Neural crest cell (in vitro differentiated cells): Measurements from ENCODE around the gene SLC6A7. TPM values are rescaled to one million over a fixed set of nuclear protein-coding genes. Genes with fewer than 3 reads are reported as not detected.

Experiments used
- DNase-seq: peaks from one replicate; pipeline ENCODE4 v3.0.0; 2021; ENCODE audit warnings: low read depth, mixed read lengths, low spot score
- H3K27ac Mint-ChIP-seq: one replicate; pipeline ENCODE4 v1.8.0; 2021; ENCODE audit warnings: mild to moderate bottlenecking, mixed read lengths; ENCODE audit not compliant: unreplicated experiment
- H3K27me3 Mint-ChIP-seq: 2 replicates; pipeline ENCODE4 v1.8.0; 2021; ENCODE audit warnings: low read depth, mild to moderate bottlenecking, mixed read lengths
- H3K36me3 Mint-ChIP-seq: 2 replicates; pipeline ENCODE4 v1.8.0; 2021; ENCODE audit warnings: low read depth, mild to moderate bottlenecking, mixed read lengths
- H3K4me1 Mint-ChIP-seq: 2 replicates; pipeline ENCODE4 v1.8.0; 2021; ENCODE audit warnings: mixed read lengths
- H3K4me3 Mint-ChIP-seq: one replicate; pipeline ENCODE4 v1.8.0; 2021; ENCODE audit warnings: mild to moderate bottlenecking, mixed read lengths
- H3K9me3 Mint-ChIP-seq: 2 replicates; pipeline ENCODE4 v1.8.0; 2021; ENCODE audit warnings: mixed read lengths
- CTCF ChIP-seq: fragments of 200-600 bp; sonication (generic); conservative IDR thresholded peaks from 2 replicates; pipeline ENCODE4 v1.5.0; 2021; ENCODE audit warnings: antibody characterized with exemption, mild to moderate bottlenecking
- total RNA-seq: library from RNA; stranded (reverse); gene quantifications from 2 replicates; pipeline ENCODE4 v1.2.1, GENCODE V29; 2021

SLC6A7 gene
- total RNA-seq, 1 donor from 2014 or later, result not detected

- peaks cover 35% of the 10 kb centered on the region for H3K4me1 Mint-ChIP-seq
- DNase-seq, result no peak
- H3K27ac Mint-ChIP-seq, result no peak overlapping the region
- TF ChIP-seq CTCF, result no peak
- H3K36me3 Mint-ChIP-seq, result no peaks in the 10 kb centered on the region
- H3K27me3 Mint-ChIP-seq, result peaks cover 22% of the 10 kb centered on the region
- no peak overlapping the region for H3K4me3 Mint-ChIP-seq
- H3K9me3 Mint-ChIP-seq, result no peaks in the 10 kb centered on the region
Observed at GRCh38 chr5:150251504-150251903, 61.6 kb downstream of the SLC6A7 start.

GRCh38 chr5:150252489-150252888 lies 62.6 kb downstream of the SLC6A7 start:
- H3K27ac Mint-ChIP-seq, result no peak overlapping the region
- H3K9me3 Mint-ChIP-seq, result no peaks in the 10 kb centered on the region
- no peak for DNase-seq
- H3K27me3 Mint-ChIP-seq, result peaks cover 22% of the 10 kb centered on the region
- H3K4me1 Mint-ChIP-seq, result peaks cover 38% of the 10 kb centered on the region
- TF ChIP-seq CTCF, result no peak
- no peaks in the 10 kb centered on the region for H3K36me3 Mint-ChIP-seq
- no peak overlapping the region for H3K4me3 Mint-ChIP-seq

GRCh38 chr5:150253416-150254208 lies 63.8 kb downstream of the SLC6A7 start:
- H3K27ac Mint-ChIP-seq, result no peak overlapping the region
- no peak overlapping the region for H3K4me3 Mint-ChIP-seq
- H3K9me3 Mint-ChIP-seq, result no peaks in the 10 kb centered on the region
- H3K36me3 Mint-ChIP-seq, result no peaks in the 10 kb centered on the region
- no peak for TF ChIP-seq CTCF
- peaks cover 49% of the 10 kb centered on the region for H3K4me1 Mint-ChIP-seq
- DNase-seq, result no peak
- peaks cover 22% of the 10 kb centered on the region for H3K27me3 Mint-ChIP-seq

- Mint-ChIP-seq H3K27me3 (peaks cover 18% of the 10 kb centered on the region), H3K36me3 (no peaks in the 10 kb centered on the region), H3K27ac (no peak overlapping the region), H3K4me1 (peaks cover 49% of the 10 kb centered on the region), H3K9me3 (no peaks in the 10 kb centered on the region), H3K4me3 (no peak overlapping the region)
- DNase-seq, result no peak
- TF ChIP-seq CTCF, result no peak
Observed at GRCh38 chr5:150254363-150254762, 64.5 kb downstream of the SLC6A7 start.

GRCh38 chr5:150254774-150255173 lies 64.9 kb downstream of the SLC6A7 start:
- peaks cover 49% of the 10 kb centered on the region for H3K4me1 Mint-ChIP-seq
- no peaks in the 10 kb centered on the region for H3K9me3 Mint-ChIP-seq
- peak overlapping the region; percentile 37 for H3K27ac Mint-ChIP-seq
- no peak overlapping the region for H3K4me3 Mint-ChIP-seq
- peaks cover 16% of the 10 kb centered on the region for H3K27me3 Mint-ChIP-seq
- no peaks in the 10 kb centered on the region for H3K36me3 Mint-ChIP-seq
- DNase-seq, result no peak
- no peak for TF ChIP-seq CTCF
